ENCODE measurements around the gene MS4A3. TPM values are rescaled to one million over a fixed set of nuclear protein-coding genes. Genes with fewer than 3 reads are reported as not detected.

The MS4A3 gene
- total and polyA plus RNA-seq, 2 of the 4 experiments (the other 2 are of a cell fraction): not detected

- Histone ChIP-seq H4K91ac (ENCODE audit: insufficient read depth, low read depth, low read length) (no peak overlapping the region), H2AK9ac (replicated peaks; ENCODE audit: low read depth, low read length, poor library complexity) (no peak overlapping the region), H3K36me3 (ENCODE audit: control insufficient read depth, insufficient read depth, low read length) (no peaks in the 10 kb centered on the region), H2BK120ac (ENCODE audit: low read depth, low read length) (no peak overlapping the region), H2BK20ac (ENCODE audit: low read depth, low read length) (no peak overlapping the region), H2AFZ (replicated peaks; ENCODE audit: low read length, poor library complexity) (no peak overlapping the region), H4K8ac (ENCODE audit: low read depth in 2 of 2, low read length in 2 of 2) (no peak overlapping the region), H3K18ac (ENCODE audit: low read depth, low read length) (no peak overlapping the region), H4K20me1 (ENCODE audit: insufficient read depth, low read length) (no peaks in the 10 kb centered on the region), H3K4me3 (ENCODE audit: insufficient read depth, low read depth, low read length) (no peak overlapping the region), H3K4me2 (ENCODE audit: low read depth, low read length) (no peak overlapping the region), H3K4ac (ENCODE audit: low read depth, low read length) (no peak overlapping the region), H3K27me3 (ENCODE audit: control insufficient read depth, insufficient read depth, low read length) (no peaks in the 10 kb centered on the region), H2BK5ac (ENCODE audit: low read depth, low read length, poor library complexity, severe bottlenecking) (no peak overlapping the region), H3K9me1 (ENCODE audit: insufficient read depth, low read length) (no peaks in the 10 kb centered on the region), H4K5ac (ENCODE audit: low read depth, low read length) (no peak overlapping the region), H2AK5ac (ENCODE audit: low read depth, low read length) (no peak overlapping the region), H3K9me3 (ENCODE audit: control insufficient read depth, insufficient read depth, low read length) (peaks cover 6% of the 10 kb centered on the region; the same call in 1 of the 2 replicates), H2BK15ac (ENCODE audit: low read depth, low read length) (no peak overlapping the region), H3K56ac (ENCODE audit: extremely low read depth, insufficient read depth, low read length) (no peak overlapping the region), H3K23ac (ENCODE audit: low read depth, low read length) (no peak overlapping the region), H3K27ac (ENCODE audit: insufficient read depth, low read length) (no peak overlapping the region), H3K14ac (replicated peaks; ENCODE audit: low read depth, low read length) (no peak overlapping the region), H3K9ac (ENCODE audit: low read depth, low read length) (no peak overlapping the region), H3K79me1 (ENCODE audit: low read depth in 1 of 2, low read length in 2 of 2) (no peaks in the 10 kb centered on the region), H3K4me1 (ENCODE audit: control insufficient read depth, insufficient read depth, low read length) (no peaks in the 10 kb centered on the region)
- ATAC-seq (ENCODE audit: low read depth): no peak
- ChIA-PET CTCF (no interaction called here), POLR2A (ENCODE audit: unreplicated experiment) (no interaction called here)
- in situ Hi-C loops (cut with MboI; ENCODE audit: low sequenced_read_pairs): no loop called here
- DNase-seq: no peak
- BruUV-seq (replicated peaks): no TSS peak
- intact Hi-C loops (cut with micrococcal nuclease): no loop called here
- dilution Hi-C loops (cut with HindIII; ENCODE audit: low sequenced_read_pairs, unreplicated experiment): no loop called here
- no CpG with 5 or more reads among the region's 2 CpGs for WGBS, 2 experiments (ENCODE audit: extremely low coverage in 2 of 2, insufficient read length in 1 of 2)
- TF ChIP-seq BHLHE40 (IDR thresholded peaks at IDR 0.05; ENCODE audit: low read depth, low read length) (no peak), RFX5 (IDR thresholded peaks at IDR 0.05; ENCODE audit: low read depth, low read length) (no peak), CHD1 (IDR thresholded peaks at IDR 0.05; ENCODE audit: low read depth, low read length) (no peak), RAD21 (IDR thresholded peaks at IDR 0.05; ENCODE audit: low read length) (no peak), MAZ (IDR thresholded peaks at IDR 0.05; ENCODE audit: borderline replicate concordance, low read depth, low read length) (no peak), CEBPB (IDR thresholded peaks at IDR 0.05; ENCODE audit: low read depth, low read length) (no peak), FOS (IDR thresholded peaks at IDR 0.05; ENCODE audit: low read depth, low read length) (no peak), SMC3 (IDR thresholded peaks at IDR 0.05; ENCODE audit: low read depth, low read length) (no peak), RCOR1 (IDR thresholded peaks at IDR 0.05; ENCODE audit: insufficient replicate concordance, low read length) (no peak), MXI1 (IDR thresholded peaks at IDR 0.05; ENCODE audit: borderline replicate concordance, low read depth, low read length) (no peak), MAFK (IDR thresholded peaks at IDR 0.05; ENCODE audit: low read depth, low read length) (no peak), POLR2A (IDR thresholded peaks at IDR 0.05; ENCODE audit: low read depth, low read length) (no peak)
- TF ChIP-seq, protein P1, sequence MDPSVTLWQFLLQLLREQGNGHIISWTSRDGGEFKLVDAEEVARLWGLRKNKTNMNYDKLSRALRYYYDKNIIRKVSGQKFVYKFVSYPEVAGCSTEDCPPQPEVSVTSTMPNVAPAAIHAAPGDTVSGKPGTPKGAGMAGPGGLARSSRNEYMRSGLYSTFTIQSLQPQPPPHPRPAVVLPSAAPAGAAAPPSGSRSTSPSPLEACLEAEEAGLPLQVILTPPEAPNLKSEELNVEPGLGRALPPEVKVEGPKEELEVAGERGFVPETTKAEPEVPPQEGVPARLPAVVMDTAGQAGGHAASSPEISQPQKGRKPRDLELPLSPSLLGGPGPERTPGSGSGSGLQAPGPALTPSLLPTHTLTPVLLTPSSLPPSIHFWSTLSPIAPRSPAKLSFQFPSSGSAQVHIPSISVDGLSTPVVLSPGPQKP (IDR thresholded peaks at IDR 0.05; ENCODE audit: borderline replicate concordance, low read depth, low read length): no peak
- TF ChIP-seq, protein P2, sequence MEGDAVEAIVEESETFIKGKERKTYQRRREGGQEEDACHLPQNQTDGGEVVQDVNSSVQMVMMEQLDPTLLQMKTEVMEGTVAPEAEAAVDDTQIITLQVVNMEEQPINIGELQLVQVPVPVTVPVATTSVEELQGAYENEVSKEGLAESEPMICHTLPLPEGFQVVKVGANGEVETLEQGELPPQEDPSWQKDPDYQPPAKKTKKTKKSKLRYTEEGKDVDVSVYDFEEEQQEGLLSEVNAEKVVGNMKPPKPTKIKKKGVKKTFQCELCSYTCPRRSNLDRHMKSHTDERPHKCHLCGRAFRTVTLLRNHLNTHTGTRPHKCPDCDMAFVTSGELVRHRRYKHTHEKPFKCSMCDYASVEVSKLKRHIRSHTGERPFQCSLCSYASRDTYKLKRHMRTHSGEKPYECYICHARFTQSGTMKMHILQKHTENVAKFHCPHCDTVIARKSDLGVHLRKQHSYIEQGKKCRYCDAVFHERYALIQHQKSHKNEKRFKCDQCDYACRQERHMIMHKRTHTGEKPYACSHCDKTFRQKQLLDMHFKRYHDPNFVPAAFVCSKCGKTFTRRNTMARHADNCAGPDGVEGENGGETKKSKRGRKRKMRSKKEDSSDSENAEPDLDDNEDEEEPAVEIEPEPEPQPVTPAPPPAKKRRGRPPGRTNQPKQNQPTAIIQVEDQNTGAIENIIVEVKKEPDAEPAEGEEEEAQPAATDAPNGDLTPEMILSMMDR (conservative IDR thresholded peaks at IDR 0.05; ENCODE audit: low read depth, low read length): no peak
- TF ChIP-seq, protein P3, sequence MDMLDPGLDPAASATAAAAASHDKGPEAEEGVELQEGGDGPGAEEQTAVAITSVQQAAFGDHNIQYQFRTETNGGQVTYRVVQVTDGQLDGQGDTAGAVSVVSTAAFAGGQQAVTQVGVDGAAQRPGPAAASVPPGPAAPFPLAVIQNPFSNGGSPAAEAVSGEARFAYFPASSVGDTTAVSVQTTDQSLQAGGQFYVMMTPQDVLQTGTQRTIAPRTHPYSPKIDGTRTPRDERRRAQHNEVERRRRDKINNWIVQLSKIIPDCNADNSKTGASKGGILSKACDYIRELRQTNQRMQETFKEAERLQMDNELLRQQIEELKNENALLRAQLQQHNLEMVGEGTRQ (IDR thresholded peaks at IDR 0.05; ENCODE audit: low read depth, low read length): no peak
Observed at GRCh38 chr11:60111793-60112192, 55.3 kb downstream of the MS4A3 start.
